ENCODE data around the gene INPP5J.
"Not testable (repeated sequence)": the region's sequence is repeated elsewhere in the genome, so short reads cannot be mapped to it uniquely, and the experiment has no call there.

The INPP5J gene

GRCh38 chr22:31087744-31088215 lies 35.0 kb upstream of the INPP5J start:
- no peak for DNase-seq

GRCh38 chr22:31088233-31088986 lies 34.4 kb upstream of the INPP5J start:
- DNase-seq: no peak

GRCh38 chr22:31089160-31090100 lies 33.3 kb upstream of the INPP5J start:
- DNase-seq: peak; percentile 61

GRCh38 chr22:31090217-31091085 lies 32.3 kb upstream of the INPP5J start:
- no peak for DNase-seq

GRCh38 chr22:31091106-31091975 lies 31.4 kb upstream of the INPP5J start:
- no peak for DNase-seq

GRCh38 chr22:31092161-31092560 lies 30.6 kb upstream of the INPP5J start:
- no peak for DNase-seq

- DNase-seq: no peak
Observed at GRCh38 chr22:31093086-31093850, 29.5 kb upstream of the INPP5J start.

- DNase-seq: no peak
Observed at GRCh38 chr22:31094021-31094551, 28.7 kb upstream of the INPP5J start.

GRCh38 chr22:31094741-31095140 lies 28.0 kb upstream of the INPP5J start:
- no peak for DNase-seq

- DNase-seq: no peak
Observed at GRCh38 chr22:31095637-31096249, 27.0 kb upstream of the INPP5J start.

GRCh38 chr22:31096657-31097279 lies 26.0 kb upstream of the INPP5J start:
- no peak for DNase-seq

GRCh38 chr22:31097539-31097938 lies 25.2 kb upstream of the INPP5J start:
- DNase-seq: not testable (repeated sequence)

GRCh38 chr22:31097941-31098631 lies 24.7 kb upstream of the INPP5J start:
- no peak for DNase-seq

- no peak for DNase-seq
Observed at GRCh38 chr22:31098632-31099110, 24.1 kb upstream of the INPP5J start.

GRCh38 chr22:31099386-31099785 lies 23.4 kb upstream of the INPP5J start:
- no peak for DNase-seq

- DNase-seq: no peak
Observed at GRCh38 chr22:31099841-31100761, 22.7 kb upstream of the INPP5J start.

GRCh38 chr22:31100762-31101525 lies 21.8 kb upstream of the INPP5J start:
- no peak for DNase-seq

Measured in CD4-positive, alpha-beta T cell treated with Interleukin-17A for 4 hours (primary cell).